Non-pigmented ciliary epithelial cell (primary cell): Measurements from ENCODE around the gene IFI27L1.

Experiments
- DNase-seq: peaks from one replicate; pipeline ENCODE4 v3.0.0-alpha.2; 2010; ENCODE audit warnings: low read depth

The IFI27L1 gene, protein sequence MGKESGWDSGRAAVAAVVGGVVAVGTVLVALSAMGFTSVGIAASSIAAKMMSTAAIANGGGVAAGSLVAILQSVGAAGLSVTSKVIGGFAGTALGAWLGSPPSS

DNA sequence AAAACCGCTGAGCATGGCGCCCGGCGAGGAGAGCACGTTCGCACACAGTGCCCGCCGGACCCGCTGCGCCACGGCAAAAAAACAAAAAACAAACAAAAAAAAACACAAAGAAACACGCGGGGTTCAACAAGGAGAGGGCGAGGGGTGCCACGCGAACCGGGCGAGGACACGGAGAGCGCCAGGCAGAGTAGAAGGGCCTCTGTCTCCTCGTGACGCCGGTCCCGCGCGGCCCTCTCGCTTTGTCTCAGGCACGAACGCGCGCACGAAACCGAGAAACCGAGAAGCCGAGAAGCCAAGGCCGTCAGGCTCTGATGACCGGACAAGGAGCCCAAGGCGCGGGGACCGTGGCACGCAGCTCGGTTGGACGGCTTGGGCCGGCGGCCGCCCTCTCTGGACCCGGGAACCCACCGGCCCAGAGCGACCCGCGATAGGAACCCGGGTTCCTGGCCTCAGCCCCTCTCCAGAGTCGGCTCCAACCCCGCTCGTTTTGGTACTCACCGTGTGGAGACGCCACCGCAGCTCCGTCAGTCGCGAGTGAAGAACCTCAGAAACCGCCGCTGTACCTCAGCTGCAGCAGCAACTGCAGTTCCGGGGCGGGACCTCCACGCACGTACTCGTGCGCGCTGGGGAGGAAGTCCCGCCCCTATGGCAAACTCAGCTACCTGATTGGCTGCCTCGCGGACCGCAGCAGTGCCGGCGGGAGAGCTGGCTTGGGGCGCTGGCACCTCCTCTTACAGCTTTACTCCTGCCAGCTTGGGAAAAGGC lies at the start of gene IFI27L1, which contains the start of gene DDX24:
TSS of gene IFI27L1 (plus strand) at position 690 of the 765 bp plus-strand sequence. CDS start 15,628 bp downstream, outside the sequence.
TSS of gene DDX24 (minus strand) at position 582 of the 765 bp plus-strand sequence. CDS start 1,460 bp downstream, outside the sequence.
- DNase-seq = peak; percentile 67

GRCh38 chr14:94031883-94032279 lies 49.2 kb upstream of the IFI27L1 start:
- DNase-seq = no peak

DNA sequence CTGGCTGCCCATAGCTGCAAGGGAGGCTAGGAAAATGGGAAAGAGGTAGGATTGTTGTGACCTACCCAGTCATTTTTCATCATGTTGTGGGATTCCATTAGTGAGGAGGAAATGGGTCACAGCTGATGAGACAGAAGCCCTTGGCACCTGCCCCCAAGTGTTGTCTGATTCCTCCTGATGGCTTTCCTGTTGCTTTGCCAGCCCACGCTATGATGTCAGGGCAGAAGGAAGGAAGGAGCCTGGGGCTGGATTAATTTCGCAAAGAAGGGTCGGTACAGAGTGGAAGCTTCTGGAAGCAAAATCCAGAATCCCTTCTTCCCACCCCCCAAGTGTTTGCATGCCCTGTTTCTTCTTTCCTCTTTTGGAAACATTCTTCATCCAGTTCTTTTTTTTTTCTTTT lies 46.2 kb upstream of the IFI27L1 start:
- no peak for DNase-seq

GRCh38 chr14:94036313-94037167 lies 44.6 kb upstream of the IFI27L1 start:
- DNase-seq = no peak

- no peak for DNase-seq
Observed at GRCh38 chr14:94037954-94038353, 43.2 kb upstream of the IFI27L1 start.

DNA sequence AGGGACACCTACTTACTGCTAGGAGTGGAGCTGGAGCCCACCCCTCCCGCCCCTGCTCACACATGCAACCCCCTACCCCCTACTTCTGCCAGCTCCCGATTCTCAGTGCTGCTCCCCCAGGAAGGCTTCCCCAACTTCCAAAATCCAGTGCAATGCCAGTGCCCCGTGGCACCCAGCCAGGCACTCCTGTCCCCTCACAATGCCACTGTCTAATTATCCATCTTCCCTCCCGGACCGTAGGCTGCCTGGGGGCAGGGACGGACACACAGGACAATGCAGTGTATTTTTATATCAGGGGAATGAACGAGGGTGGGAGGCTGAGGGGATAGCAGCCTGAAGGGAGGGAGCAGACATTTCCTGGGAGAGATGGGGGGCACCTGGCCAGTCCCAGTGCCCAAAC lies 42.6 kb upstream of the IFI27L1 start:
- no peak for DNase-seq

- no peak for DNase-seq
Observed at GRCh38 chr14:94038921-94039629, 42.0 kb upstream of the IFI27L1 start.

GRCh38 chr14:94040247-94040646 lies 40.9 kb upstream of the IFI27L1 start:
- no peak for DNase-seq

- no peak for DNase-seq
Observed at GRCh38 chr14:94040796-94041195, 40.3 kb upstream of the IFI27L1 start.

- no peak for DNase-seq
Observed at GRCh38 chr14:94041551-94042346, 39.4 kb upstream of the IFI27L1 start.

DNA sequence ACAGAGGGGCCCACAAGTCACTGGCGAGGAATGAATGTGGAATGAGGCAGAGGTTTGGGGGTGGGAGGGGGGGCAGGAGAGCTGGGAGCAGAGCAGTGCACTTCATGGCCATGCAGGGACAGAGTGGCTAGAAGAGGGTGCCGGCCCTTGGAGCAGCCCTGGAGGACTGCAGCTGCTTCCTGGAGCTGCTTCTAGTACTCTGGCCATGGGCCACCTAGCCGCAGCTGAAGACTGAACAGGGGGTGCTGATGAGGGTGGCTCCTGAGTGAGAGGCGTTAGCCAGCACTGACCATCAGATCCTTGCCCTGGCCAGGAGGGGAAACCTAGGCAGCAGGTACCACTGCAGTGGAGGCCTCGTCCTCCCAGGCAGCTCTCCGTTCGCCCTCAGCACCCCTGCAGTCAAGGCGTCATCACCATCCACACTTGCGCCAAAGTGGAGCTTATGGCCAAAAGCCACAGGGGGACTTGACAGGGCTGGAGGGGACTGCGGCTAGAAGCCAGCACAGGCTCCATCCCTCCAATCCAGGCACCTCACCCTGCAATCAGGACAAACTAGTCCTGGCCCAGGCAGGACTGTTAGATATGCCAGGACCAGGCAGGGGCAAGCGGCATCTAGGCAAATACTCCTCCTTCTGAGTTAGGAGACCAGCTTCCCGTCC lies 38.5 kb upstream of the IFI27L1 start:
- no peak for DNase-seq

DNA sequence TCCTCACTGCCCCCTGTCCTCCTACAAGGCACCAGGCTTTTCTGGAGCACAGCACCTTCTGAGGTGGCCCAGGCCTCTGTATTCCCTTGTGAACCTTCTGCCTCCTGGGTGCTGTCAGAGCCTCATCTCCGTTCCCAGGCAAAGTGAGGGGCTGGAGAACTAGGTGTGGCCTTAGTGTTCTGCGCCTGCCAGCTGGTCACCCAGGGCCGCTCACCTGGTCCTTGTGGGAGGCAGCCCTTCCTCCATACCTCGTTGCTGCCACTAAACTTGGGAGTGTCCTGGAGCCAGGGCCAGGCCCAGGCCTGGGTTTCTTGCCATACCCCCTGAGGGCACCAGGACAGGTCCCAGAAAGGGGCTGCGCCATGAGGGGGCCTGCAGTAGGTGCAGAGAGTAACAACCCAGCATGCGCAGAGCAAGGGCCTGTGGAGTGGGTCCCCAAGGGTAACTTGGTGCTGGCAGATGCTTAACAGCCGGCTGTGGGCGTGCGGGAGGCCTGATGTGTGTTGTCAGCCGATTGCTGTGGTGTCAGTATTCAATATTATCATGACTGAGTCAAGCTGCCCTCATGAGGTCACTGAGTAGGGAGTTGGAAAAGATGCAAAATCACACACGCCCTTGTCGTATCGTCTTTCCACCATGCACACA lies 37.9 kb upstream of the IFI27L1 start:
- no peak for DNase-seq

GRCh38 chr14:94043756-94044475 lies 37.2 kb upstream of the IFI27L1 start:
- DNase-seq = no peak

DNA sequence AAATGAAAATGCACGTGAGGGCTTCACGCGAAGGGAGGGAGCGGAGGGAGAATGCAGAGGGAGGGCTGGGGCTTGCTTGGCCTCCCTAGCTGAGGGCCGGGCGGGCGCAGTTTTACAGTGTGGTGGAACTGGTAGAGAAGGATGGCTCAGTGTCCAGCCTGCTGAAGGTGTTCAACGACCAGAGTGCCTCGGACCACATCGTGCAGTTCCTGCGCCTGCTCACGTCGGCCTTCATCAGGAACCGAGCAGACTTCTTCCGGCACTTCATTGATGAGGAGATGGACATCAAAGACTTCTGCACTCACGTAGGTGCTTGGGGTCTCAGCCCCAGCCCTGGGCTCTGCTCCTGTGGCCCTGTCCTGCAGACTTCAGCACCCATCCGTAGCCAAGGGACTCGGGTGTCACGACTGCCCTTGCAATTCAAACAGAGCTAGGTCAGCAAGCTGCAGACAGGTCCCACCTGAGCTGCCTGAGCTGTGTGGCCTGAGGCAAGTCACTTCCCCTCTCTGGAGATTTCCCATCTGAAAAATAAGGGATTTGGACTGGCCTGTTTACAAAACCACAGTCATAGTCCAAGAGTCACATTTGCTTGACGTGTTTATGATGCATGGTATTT lies 36.5 kb upstream of the IFI27L1 start:
- DNase-seq = no peak

GRCh38 chr14:94045101-94045500 lies 36.0 kb upstream of the IFI27L1 start:
- DNase-seq = no peak

DNA sequence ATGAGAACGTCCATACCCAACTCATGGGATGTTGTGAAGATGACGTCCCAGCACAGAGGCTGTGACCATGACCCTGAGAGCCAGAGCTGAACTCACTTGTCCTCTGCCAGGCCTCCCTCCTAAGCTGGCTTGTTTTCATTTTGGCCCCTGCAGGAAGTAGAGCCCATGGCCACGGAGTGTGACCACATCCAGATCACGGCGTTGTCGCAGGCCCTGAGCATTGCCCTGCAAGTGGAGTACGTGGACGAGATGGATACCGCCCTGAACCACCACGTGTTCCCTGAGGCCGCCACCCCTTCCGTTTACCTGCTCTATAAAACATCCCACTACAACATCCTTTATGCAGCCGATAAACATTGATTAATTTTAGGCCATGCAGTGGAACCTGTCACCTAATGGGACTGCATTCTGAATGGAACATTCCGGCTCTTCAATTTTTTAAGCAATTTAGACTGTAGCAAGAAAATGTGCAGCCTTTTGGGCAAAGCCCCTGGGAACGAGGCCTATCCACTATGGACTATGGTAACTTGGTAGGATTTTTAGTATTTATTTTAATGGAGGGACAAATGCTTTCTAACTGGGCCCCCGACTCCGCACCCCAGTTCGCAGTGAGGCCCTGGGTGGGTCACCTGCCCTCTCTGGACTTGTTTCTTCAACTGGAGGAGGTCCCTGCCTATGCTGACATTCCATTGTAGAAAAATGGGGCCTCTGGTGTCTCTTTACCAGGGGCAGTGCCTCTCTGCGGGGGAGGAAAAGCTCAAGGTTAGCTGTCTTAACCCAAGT lies 35.4 kb upstream of the IFI27L1 start:
- DNase-seq = no peak

DNA sequence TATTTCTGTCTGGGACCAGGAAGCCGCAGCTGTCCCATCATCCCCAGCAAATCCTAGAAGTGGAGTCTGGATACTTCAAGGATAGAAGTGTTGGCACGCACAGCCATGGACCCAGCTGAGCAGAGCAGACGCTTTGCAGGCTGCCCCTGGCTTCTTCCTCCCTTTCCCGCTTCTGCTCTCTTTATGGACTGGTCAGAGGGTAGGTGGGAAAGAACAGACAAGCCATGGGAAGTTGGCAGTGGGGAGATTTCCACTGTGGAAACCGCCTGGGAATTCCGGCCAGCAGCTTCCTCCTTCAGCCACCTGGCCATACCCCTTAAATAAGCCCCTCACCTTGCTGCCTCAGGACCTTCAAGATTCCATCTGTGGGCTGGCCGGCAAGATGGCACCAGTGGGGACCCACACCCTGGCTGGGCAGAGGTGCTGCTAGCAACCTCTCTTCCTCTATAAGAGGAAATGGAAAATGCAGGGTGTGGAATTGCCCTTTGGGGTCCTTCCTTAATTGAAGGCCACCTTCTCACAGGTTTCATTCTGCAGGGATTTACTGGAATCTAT lies 34.3 kb upstream of the IFI27L1 start:
- DNase-seq = no peak

DNA sequence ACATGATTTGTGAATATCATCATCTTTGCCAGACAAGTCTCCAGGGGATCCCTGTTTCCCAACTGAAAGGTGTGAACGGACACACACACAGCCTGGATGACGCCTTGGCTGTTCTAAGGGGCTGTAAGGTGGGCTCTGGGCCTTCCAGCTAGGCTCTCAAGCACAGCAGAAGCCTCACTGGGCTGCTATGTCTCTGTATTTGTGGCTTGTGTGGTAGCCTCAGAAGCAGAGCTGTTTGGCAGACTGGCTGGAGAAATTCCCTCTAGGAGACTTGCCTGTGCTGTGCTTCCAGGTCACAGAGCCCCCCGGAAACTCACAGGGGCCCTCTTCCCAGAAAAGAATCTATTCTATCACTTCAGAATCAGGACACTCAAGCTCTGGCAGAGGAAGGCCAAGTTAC lies 33.5 kb upstream of the IFI27L1 start:
- DNase-seq = no peak
